HepG2 (cell line): ENCODE results near the gene GUK1. TPM values are rescaled to one million over a fixed set of nuclear protein-coding genes. Genes with fewer than 3 reads are reported as not detected.

Experiments used
- AGO2 ChIP-seq: fragments of 200-400 bp; formaldehyde crosslinking; optimal IDR thresholded peaks from 2 replicates; pipeline ENCODE3; 2017; ENCODE audit warnings: mild to moderate bottlenecking, low read depth, low read length, moderate library complexity
- CREM ChIP-seq, 2 experiments: sonication (generic) in 1 of 2; formaldehyde crosslinking in 1 of 2; IDR thresholded peaks; 2 replicates each; pipeline versions ENCODE4 v1.4.0 to v1.6.1; 2016 to 2020; ENCODE audit warnings: antibody characterized with exemption in 1 of 2, mild to moderate bottlenecking in 1 of 2, missing genetic modification reagents in 1 of 2
- DNMT3B ChIP-seq: conservative IDR thresholded peaks from 2 replicates; pipeline ENCODE4 v1.6.1; 2016; ENCODE audit warnings: missing biosample characterization, control low read depth
- ELF3 ChIP-seq: IDR thresholded peaks from 2 replicates; pipeline ENCODE4 v1.6.1; 2016; ENCODE audit warnings: missing genetic modification reagents, missing compliant biosample characterization
- FIP1L1 ChIP-seq: fragments of 200-400 bp; formaldehyde crosslinking; IDR thresholded peaks from 2 replicates; pipeline ENCODE4 v1.6.1; 2018; ENCODE audit warnings: low read depth, mild to moderate bottlenecking, low read length, moderate library complexity, borderline replicate concordance; ENCODE audit not compliant: insufficient read depth
- FOXM1 ChIP-seq: sonication (generic); formaldehyde crosslinking; IDR thresholded peaks from 2 replicates; pipeline ENCODE4 v1.5.0; 2020; ENCODE audit warnings: missing genetic modification reagents
- FOXP1 ChIP-seq, 2 experiments: fragments of 450-650 bp in 1 of 2; IDR thresholded peaks; 2 replicates each; pipeline ENCODE4 v1.6.1; 2017 to 2018; ENCODE audit warnings: antibody characterized with exemption in 1 of 2
- FUBP1 ChIP-seq: sonication (generic); formaldehyde crosslinking; IDR thresholded peaks from 2 replicates; pipeline ENCODE4 v1.5.1; 2020; ENCODE audit warnings: missing genetic modification reagents, mild to moderate bottlenecking, borderline replicate concordance
- LRRFIP1 ChIP-seq: sonication (generic); formaldehyde crosslinking; conservative IDR thresholded peaks from 2 replicates; pipeline ENCODE4 v1.4.0; 2020; ENCODE audit warnings: missing genetic modification reagents
- MEIS2 ChIP-seq: sonication (generic); formaldehyde crosslinking; IDR thresholded peaks from 2 replicates; pipeline ENCODE4 v1.9.0; 2021; ENCODE audit warnings: mild to moderate bottlenecking, missing genetic modification reagents
- POLR2A ChIP-seq, 2 experiments: IDR thresholded peaks; 2 replicates each; pipeline ENCODE4 v1.6.1; 2011; ENCODE audit warnings: low read depth in 2 of 2, low read length in 2 of 2, mild to moderate bottlenecking in 1 of 2, moderate library complexity in 1 of 2; ENCODE audit not compliant: insufficient read depth in 1 of 2
- RERE ChIP-seq: IDR thresholded peaks from 2 replicates; pipeline ENCODE4 v1.6.1; 2016; ENCODE audit warnings: low read depth, missing genetic modification reagents, missing compliant biosample characterization
- ZFP36L2 ChIP-seq: sonication (generic); formaldehyde crosslinking; IDR thresholded peaks from 2 replicates; pipeline ENCODE4 v1.4.0; 2020; ENCODE audit warnings: missing genetic modification reagents
- ZFY ChIP-seq: sonication (generic); formaldehyde crosslinking; IDR thresholded peaks from 2 replicates; pipeline ENCODE4 v1.4.0; 2020; ENCODE audit warnings: missing genetic modification reagents
- ZNF431 ChIP-seq: sonication (generic); formaldehyde crosslinking; IDR thresholded peaks from 2 replicates; pipeline ENCODE4 v1.9.0; 2022; ENCODE audit warnings: missing genetic modification reagents, low read depth, mild to moderate bottlenecking, borderline replicate concordance
- polyA plus RNA-seq, 8 experiments: library from polyadenylated mRNA; depleted of rRNA in 3 of 8; stranded (reverse) in 7 of 8; unstranded in 1 of 8; fragments of >200 nt; fragmentation: Illumina TruSeq in 4 of 8; extraction: Trizol in 4 of 8; gene quantifications; 2 replicates each; pipeline versions ENCODE4 v1.2.1 to v1.2.3, GENCODE V29; 2011 to 2016; ENCODE audit warnings: low read depth in 4 of 8, missing spikeins in 1 of 8, mixed read lengths in 1 of 8; ENCODE audit not compliant: insufficient read depth in 1 of 8
- total RNA-seq, 5 experiments: library from RNA; depleted of rRNA; stranded (reverse); fragments of >200 nt; fragmentation: Illumina TruSeq; extraction: Trizol; gene quantifications; 2 replicates each; pipeline ENCODE4 v1.2.3, GENCODE V29; 2016; ENCODE audit warnings: low read depth in 1 of 5

Gene GUK1
- total and polyA plus RNA-seq, 2 of the 13 experiments (the other 11 are each of a cell fraction or from before 2014, with no cell fraction given), result 116 to 154 TPM

GRCh38 chr1:228139931-228140723 lies at the start of gene GUK1 (continued):
- peak; percentile 91; the same call in 1 of the 2 replicates for TF ChIP-seq MEIS2 (CRISPR knock-in tag)
- peak; percentile 88 for TF ChIP-seq ZFY
- 0 out of 2 replicates have a peak, but pooled peaks have one; percentile 10 for TF ChIP-seq ZFP36L2 (CRISPR knock-in tag)
- peak in 1 of 2 experiments; percentile 92; a peak in 2 of 4 replicates for TF ChIP-seq POLR2A (IDR thresholded peaks at IDR 0.05; ENCODE audit: insufficient read depth in 1 of 2, low read depth in 2 of 2, low read length in 2 of 2)
- peak; percentile 77 for TF ChIP-seq ELF3
- no peak for TF ChIP-seq RERE (CRISPR knock-in tag)
- TF ChIP-seq CREM (IDR thresholded peaks at IDR 0.05), result peak; percentile 89
- TF ChIP-seq CREM (CRISPR knock-in tag; IDR thresholded peaks at IDR 0.05), result no peak
- no peak for TF ChIP-seq DNMT3B (CRISPR knock-in tag)
- TF ChIP-seq FUBP1 (CRISPR knock-in tag), result no peak
- TF ChIP-seq FOXM1 (CRISPR knock-in tag), result no peak
- no peak for TF ChIP-seq FOXP1 (IDR thresholded peaks at IDR 0.05)
- peak; percentile 33; the same call in 1 of the 2 replicates for TF ChIP-seq FOXP1 (CRISPR knock-in tag; IDR thresholded peaks at IDR 0.05)
- TF ChIP-seq AGO2, result peak; percentile 68
- no peak; the same call in 1 of the 2 replicates for TF ChIP-seq FIP1L1
- no peak for TF ChIP-seq LRRFIP1 (CRISPR knock-in tag)
- TF ChIP-seq ZNF431 (CRISPR knock-in tag), result no peak
